IMR-90 (cell line): ENCODE data around the gene MAT2A. TPM values are rescaled to one million over a fixed set of nuclear protein-coding genes. Genes with fewer than 3 reads are reported as not detected.

Experiments
- ATAC-seq: fragments of 200-7000 bp; cut with Tn5 transposase; 2 replicates; pipeline ENCODE4 v1.9.1; 2020; ENCODE audit warnings: low read depth, mild to moderate bottlenecking, moderate library complexity
- BruUV-seq: library from RNA; stranded (reverse); fragments of 400-500 nt; replicated peaks from 2 replicates; lab custom pipeline; 2021; lab: Mats Ljungman, UMichigan
- CTCF ChIA-PET: fragments of 300-600 bp; formaldehyde crosslinking; extraction: SDS; loops from one replicate; lab custom pipeline; 2021; ENCODE audit warnings: antibody characterized with exemption; lab: Yijun Ruan, JAX
- POLR2A ChIA-PET: fragments of 300-600 bp; sonication (Branson Sonifier 250); formaldehyde crosslinking; loops from one replicate; lab custom pipeline; 2022; ENCODE audit warnings: antibody characterized with exemption; ENCODE audit not compliant: unreplicated experiment; lab: Charles Lee
- DNase-seq: peaks from one replicate; pipeline ENCODE4 v3.0.0; 2013
- H2AFZ ChIP-seq: replicated peaks from 2 replicates; pipeline ENCODE3; 2013; ENCODE audit warnings: low read length, mild to moderate bottlenecking; ENCODE audit not compliant: poor library complexity
- H2AK5ac ChIP-seq: 2 replicates; pipeline ENCODE4 v1.6.1; 2013; ENCODE audit warnings: low read depth, low read length, inconsistent platforms
- H2AK9ac ChIP-seq: replicated peaks from 2 replicates; pipeline ENCODE3; 2013; ENCODE audit warnings: mild to moderate bottlenecking, low read depth, low read length, moderate library complexity; ENCODE audit not compliant: poor library complexity
- H2BK120ac ChIP-seq: 2 replicates; pipeline ENCODE4 v1.6.1; 2013; ENCODE audit warnings: low read depth, low read length, inconsistent platforms
- H2BK15ac ChIP-seq: 3 replicates; pipeline ENCODE4 v1.6.1; 2013; ENCODE audit warnings: low read depth, low read length, inconsistent platforms
- H2BK20ac ChIP-seq: 2 replicates; pipeline ENCODE4 v1.6.1; 2013; ENCODE audit warnings: low read depth, mild to moderate bottlenecking, inconsistent platforms, low read length, moderate library complexity
- H2BK5ac ChIP-seq: 2 replicates; pipeline ENCODE4 v1.6.1; 2013; ENCODE audit warnings: mild to moderate bottlenecking, low read depth, low read length, inconsistent platforms; ENCODE audit not compliant: poor library complexity, severe bottlenecking
- H3K14ac ChIP-seq: replicated peaks from 2 replicates; pipeline ENCODE4 v1.6.1; 2013; ENCODE audit warnings: low read depth, low read length, inconsistent platforms
- H3K18ac ChIP-seq: 2 replicates; pipeline ENCODE4 v1.6.1; 2013; ENCODE audit warnings: low read depth, low read length, control low read depth
- H3K23ac ChIP-seq: 2 replicates; pipeline ENCODE4 v1.6.1; 2013; ENCODE audit warnings: low read depth, low read length, inconsistent platforms
- H3K27ac ChIP-seq: 2 replicates; pipeline ENCODE4 v1.5.1; 2013; ENCODE audit warnings: mild to moderate bottlenecking, control low read depth, low read length; ENCODE audit not compliant: insufficient read depth
- H3K27me3 ChIP-seq: 2 replicates; pipeline ENCODE4 v1.6.1; 2013; ENCODE audit warnings: low read length; ENCODE audit not compliant: control insufficient read depth, insufficient read depth
- H3K36me3 ChIP-seq: 2 replicates; pipeline ENCODE4 v1.6.1; 2013; ENCODE audit warnings: low read length, mixed read lengths; ENCODE audit not compliant: control insufficient read depth, insufficient read depth
- H3K4ac ChIP-seq: 2 replicates; pipeline ENCODE4 v1.6.1; 2013; ENCODE audit warnings: low read depth, low read length, inconsistent platforms
- H3K4me1 ChIP-seq: 2 replicates; pipeline ENCODE4 v1.6.1; 2013; ENCODE audit warnings: low read length, mixed read lengths; ENCODE audit not compliant: control insufficient read depth, insufficient read depth
- H3K4me2 ChIP-seq: 2 replicates; pipeline ENCODE4 v1.6.1; 2013; ENCODE audit warnings: low read depth, mild to moderate bottlenecking, control low read depth, low read length, moderate library complexity
- H3K4me3 ChIP-seq: 2 replicates; pipeline ENCODE4 v1.5.1; 2013; ENCODE audit warnings: low read depth, mild to moderate bottlenecking, control low read depth, low read length, moderate library complexity; ENCODE audit not compliant: insufficient read depth
- H3K56ac ChIP-seq: 2 replicates; pipeline ENCODE4 v1.6.1; 2013; ENCODE audit warnings: low read length, inconsistent platforms; ENCODE audit not compliant: insufficient read depth; ENCODE audit errors: extremely low read depth
- H3K79me1 ChIP-seq, 2 experiments: 2 replicates each; pipeline ENCODE4 v1.6.1; 2013; ENCODE audit warnings: low read length in 2 of 2, inconsistent platforms in 1 of 2, low read depth in 1 of 2
- H3K9ac ChIP-seq: 2 replicates; pipeline ENCODE4 v1.6.1; 2013; ENCODE audit warnings: low read depth, low read length, control low read depth
- H3K9me1 ChIP-seq: 2 replicates; pipeline ENCODE4 v1.6.1; 2013; ENCODE audit warnings: low read length, inconsistent platforms; ENCODE audit not compliant: insufficient read depth
- H3K9me3 ChIP-seq: 2 replicates; pipeline ENCODE4 v1.6.1; 2013; ENCODE audit warnings: low read length; ENCODE audit not compliant: control insufficient read depth, insufficient read depth
- H4K20me1 ChIP-seq: 2 replicates; pipeline ENCODE4 v1.6.1; 2013; ENCODE audit warnings: low read length, inconsistent platforms; ENCODE audit not compliant: insufficient read depth
- H4K5ac ChIP-seq: 2 replicates; pipeline ENCODE4 v1.6.1; 2013; ENCODE audit warnings: mild to moderate bottlenecking, low read depth, low read length, control low read depth
- H4K8ac ChIP-seq, 2 experiments: 2 replicates each; pipeline ENCODE4 v1.6.1; 2013; ENCODE audit warnings: low read depth in 2 of 2, low read length in 2 of 2, control low read depth in 1 of 2, inconsistent platforms in 1 of 2
- H4K91ac ChIP-seq: 2 replicates; pipeline ENCODE4 v1.6.1; 2013; ENCODE audit warnings: low read depth, low read length, inconsistent platforms; ENCODE audit not compliant: insufficient read depth
- CHD1 ChIP-seq: IDR thresholded peaks from 2 replicates; pipeline ENCODE4 v1.6.1; 2012; ENCODE audit warnings: low read depth, low read length, improper control_type of control experiment
- MAZ ChIP-seq: IDR thresholded peaks from 2 replicates; pipeline ENCODE4 v1.6.1; 2012; ENCODE audit warnings: low read depth, mild to moderate bottlenecking, low read length, improper control_type of control experiment, moderate library complexity, borderline replicate concordance
- MXI1 ChIP-seq: IDR thresholded peaks from 2 replicates; pipeline ENCODE4 v1.6.1; 2012; ENCODE audit warnings: low read depth, mild to moderate bottlenecking, low read length, moderate library complexity, borderline replicate concordance
- WGBS, 2 experiments: methylation state at CpG; one replicate each; pipeline versions ENCODE4 v1.1.5 to v1.1.7; 2013; ENCODE audit warnings: missing lambda C conversion rate in 2 of 2; ENCODE audit not compliant: insufficient read length in 1 of 2; ENCODE audit errors: extremely low coverage in 2 of 2; 5-methylcytosine and 5-hydroxymethylcytosine counted together
- dilution Hi-C: fragments of 300-500 bp; cut with HindIII; formaldehyde crosslinking; loops from one replicate; pipeline ENCODE4 v1.14.3; 2018; ENCODE audit warnings: low sequenced_read_pairs; ENCODE audit not compliant: unreplicated experiment
- in situ Hi-C: fragments of 300-500 bp; cut with MboI; formaldehyde crosslinking; loops from 3 replicates; pipeline ENCODE4 v1.14.3; 2019; ENCODE audit warnings: low sequenced_read_pairs, inconsistent platforms, mixed read lengths
- intact Hi-C: fragments of 100-400 bp; cut with micrococcal nuclease; formaldehyde crosslinking; loops from 2 replicates; pipeline ENCODE4 v1.10.0; 2022
- polyA plus RNA-seq, 3 experiments: library from polyadenylated mRNA; depleted of rRNA; stranded (reverse); fragments of >200 nt; gene quantifications; 2 replicates each; pipeline ENCODE4 v1.2.3, GENCODE V29; 2012; ENCODE audit warnings: low replicate concordance in 1 of 3
- total RNA-seq: library from RNA; depleted of rRNA; stranded (reverse); fragments of >200 nt; gene quantifications from 2 replicates; pipeline ENCODE4 v1.2.3, GENCODE V29; 2012

Gene MAT2A
- total and polyA plus RNA-seq, 2 of the 4 experiments (the other 2 are of a cell fraction), result 94.1 to 223 TPM

- Histone ChIP-seq H2BK120ac (no peak overlapping the region), H2AK5ac (no peak overlapping the region), H2AFZ (peak overlapping the region; percentile 9), H3K4me2 (no peak overlapping the region), H4K5ac (no peak overlapping the region), H2BK5ac (no peak overlapping the region), H3K36me3 (no peaks in the 10 kb centered on the region), H3K9ac (no peak overlapping the region), H4K20me1 (no peaks in the 10 kb centered on the region), H3K9me3 (no peaks in the 10 kb centered on the region), H3K4ac (no peak overlapping the region), H3K23ac (no peak overlapping the region), H4K91ac (no peak overlapping the region), H2BK20ac (no peak overlapping the region), H3K14ac (no peak overlapping the region), H3K4me1 (peaks cover 13% of the 10 kb centered on the region; the same call in 1 of the 2 replicates), H3K27me3 (no peaks in the 10 kb centered on the region), H4K8ac (no peak overlapping the region), H2AK9ac (peak overlapping the region; percentile 33), H3K56ac (no peak overlapping the region), H3K4me3 (no peak overlapping the region), H2BK15ac (no peak overlapping the region), H3K79me1 (no peaks in the 10 kb centered on the region), H3K27ac (peak overlapping the region; percentile 8; the same call in 1 of the 2 replicates), H3K9me1 (peaks cover 4% of the 10 kb centered on the region; the same call in 1 of the 2 replicates), H3K18ac (no peak overlapping the region)
- no peak for DNase-seq
- no TSS peak for BruUV-seq
- 20% methylated on average over 1 of the region's 5 CpGs; no CpG with 5 or more reads in 1 of the 2 experiments for WGBS, 2 experiments
- dilution Hi-C loops (no loop called here), intact Hi-C loops (no loop called here), in situ Hi-C loops (no loop called here)
- TF ChIP-seq CHD1, result no peak
- no peak for TF ChIP-seq MXI1
- TF ChIP-seq MAZ, result no peak
- POLR2A ChIA-PET, result interaction anchor here (0.6 kb wide), 1 partner anchor 182 kb away, joined by 3 read pairs; no protein-coding TSS in a partner anchor
- CTCF ChIA-PET, result no interaction called here
- ATAC-seq, result no peak
These were observed 15.0 kb upstream of the MAT2A start for GRCh38 chr2:85523903-85524335.
